ENCODE measurements around the gene IRGQ. TPM values are rescaled to one million over a fixed set of nuclear protein-coding genes. Genes with fewer than 3 reads are reported as not detected.

IRGQ gene
- total RNA-seq, 1 experiment from 2014 or later = 24.1 TPM

DNA sequence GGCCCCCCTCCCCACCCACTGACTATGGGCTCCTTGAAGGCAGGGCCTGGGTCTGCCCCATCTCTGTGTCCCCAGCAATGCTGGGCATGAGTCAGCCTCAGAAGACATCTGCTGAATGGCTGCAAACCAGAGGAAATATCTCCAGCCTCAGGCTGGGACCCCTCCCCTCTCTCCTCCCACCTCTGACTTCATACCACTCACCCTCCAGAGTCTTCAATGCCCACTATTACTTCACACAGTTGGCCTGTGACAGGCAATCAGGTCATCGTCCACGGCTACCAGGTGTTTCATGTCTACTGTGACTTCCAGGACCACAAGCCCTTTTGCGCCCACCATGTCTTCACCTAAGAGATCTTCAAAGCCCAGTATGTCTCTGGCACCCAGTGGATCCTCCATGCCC is 15.9 kb upstream of the IRGQ start, which contains the start of gene SRRM5:
SRRM5 (plus strand) TSS at position 301 of the 400 bp plus-strand sequence; CDS start at position 335, 34 bp downstream.
- WGBS (ENCODE audit: extremely low coverage, insufficient read length, low lambda C conversion rate) = no CpG with 5 or more reads among the region's 3 CpGs
- H4K5ac ChIP-seq (ENCODE audit: insufficient read length, low read depth, low read length) = no peak within 1 kb of the TSS
- no peaks in the 10 kb centered on the region for H3K9me3 ChIP-seq (ENCODE audit: control insufficient read depth, low read depth, low read length)
- H2BK120ac ChIP-seq (ENCODE audit: low read depth, low read length, poor library complexity, severe bottlenecking) = no peak within 1 kb of the TSS
- H3K27me3 ChIP-seq (ENCODE audit: insufficient read depth, low read length) = no peaks in the 10 kb centered on the region
- no peak within 1 kb of the TSS for H3K23ac ChIP-seq (ENCODE audit: insufficient read length, low read depth, low read length)
- H2BK15ac ChIP-seq (ENCODE audit: low read depth, low read length) = no peak within 1 kb of the TSS
- no peaks in the 10 kb centered on the region for H4K20me1 ChIP-seq (ENCODE audit: control insufficient read depth, insufficient read depth, insufficient read length)
- H3K27ac ChIP-seq (ENCODE audit: insufficient read length, low read depth, low read length) = no peak within 1 kb of the TSS
- H3K18ac ChIP-seq (ENCODE audit: insufficient read length, low read depth, low read length) = no peak within 1 kb of the TSS
- no peak for DNase-seq
- peaks cover 3% of the 10 kb centered on the region in 2 experiments; a peak in 4 of 5 replicates for H3K9me3 Mint-ChIP-seq
- peaks cover 7 to 8% of the 10 kb centered on the region in 2 experiments for H3K4me1 Mint-ChIP-seq
- no peak within 1 kb of the TSS for H2AK5ac ChIP-seq (ENCODE audit: insufficient read length, low read length)
- peak within 1 kb of the TSS in 2 of 3 experiments; percentile 36 to 89; a peak in 3 of 7 replicates for H3K27ac Mint-ChIP-seq
- peak within 1 kb of the TSS in 1 of 2 experiments; percentile 10; a peak in 1 of 5 replicates for H3K4me3 Mint-ChIP-seq
- H3K79me1 ChIP-seq (ENCODE audit: insufficient read depth, low read depth, low read length, poor library complexity, severe bottlenecking) = no peaks in the 10 kb centered on the region
- H3K4me1 ChIP-seq (ENCODE audit: insufficient read depth, low read length) = no peaks in the 10 kb centered on the region
- H3K36me3 Mint-ChIP-seq (ENCODE audit: insufficient read depth in 1 of 3, low read depth in 3 of 3) = peaks cover 33 to 44% (median 42%) of the 10 kb centered on the region in 3 experiments
- H3K56ac ChIP-seq (ENCODE audit: insufficient read length, low read depth, low read length) = no peak within 1 kb of the TSS
- no peak within 1 kb of the TSS for H2AFZ ChIP-seq (ENCODE audit: low read length)
- no peaks in the 10 kb centered on the region; the same call in 1 of the 2 replicates for H3K27me3 Mint-ChIP-seq (ENCODE audit: low read depth)
- H3K79me2 ChIP-seq (ENCODE audit: insufficient read depth, low read length) = no peaks in the 10 kb centered on the region
- TF ChIP-seq, protein P1, sequence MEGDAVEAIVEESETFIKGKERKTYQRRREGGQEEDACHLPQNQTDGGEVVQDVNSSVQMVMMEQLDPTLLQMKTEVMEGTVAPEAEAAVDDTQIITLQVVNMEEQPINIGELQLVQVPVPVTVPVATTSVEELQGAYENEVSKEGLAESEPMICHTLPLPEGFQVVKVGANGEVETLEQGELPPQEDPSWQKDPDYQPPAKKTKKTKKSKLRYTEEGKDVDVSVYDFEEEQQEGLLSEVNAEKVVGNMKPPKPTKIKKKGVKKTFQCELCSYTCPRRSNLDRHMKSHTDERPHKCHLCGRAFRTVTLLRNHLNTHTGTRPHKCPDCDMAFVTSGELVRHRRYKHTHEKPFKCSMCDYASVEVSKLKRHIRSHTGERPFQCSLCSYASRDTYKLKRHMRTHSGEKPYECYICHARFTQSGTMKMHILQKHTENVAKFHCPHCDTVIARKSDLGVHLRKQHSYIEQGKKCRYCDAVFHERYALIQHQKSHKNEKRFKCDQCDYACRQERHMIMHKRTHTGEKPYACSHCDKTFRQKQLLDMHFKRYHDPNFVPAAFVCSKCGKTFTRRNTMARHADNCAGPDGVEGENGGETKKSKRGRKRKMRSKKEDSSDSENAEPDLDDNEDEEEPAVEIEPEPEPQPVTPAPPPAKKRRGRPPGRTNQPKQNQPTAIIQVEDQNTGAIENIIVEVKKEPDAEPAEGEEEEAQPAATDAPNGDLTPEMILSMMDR (conservative IDR thresholded peaks at IDR 0.05) = no peak
- no peak within 1 kb of the TSS; the same call in 1 of the 2 replicates for H3K14ac ChIP-seq (ENCODE audit: insufficient read depth, low read length)
- H3K9ac ChIP-seq (ENCODE audit: extremely low read depth, insufficient read length, low read length) = no peak within 1 kb of the TSS
- H4K8ac ChIP-seq (replicated peaks; ENCODE audit: insufficient read length, low read depth, low read length) = no peak within 1 kb of the TSS
- H2BK12ac ChIP-seq (ENCODE audit: insufficient read length, low read depth, low read length) = no peak within 1 kb of the TSS
- no peak within 1 kb of the TSS for H4K91ac ChIP-seq (ENCODE audit: insufficient read length, low read depth, low read length)
- H3K23me2 ChIP-seq (ENCODE audit: insufficient read length, low read depth, low read length, poor library complexity, severe bottlenecking) = no peaks in the 10 kb centered on the region
- H3T11ph ChIP-seq (ENCODE audit: low read length) = no peak within 1 kb of the TSS
- no peak within 1 kb of the TSS for H2BK5ac ChIP-seq (ENCODE audit: insufficient read length, low read length)
- H2BK20ac ChIP-seq (ENCODE audit: low read depth, low read length, poor library complexity, severe bottlenecking) = no peak within 1 kb of the TSS
- H3K4me2 ChIP-seq (ENCODE audit: insufficient read depth, insufficient read length, low read length) = no peak within 1 kb of the TSS
- H3K4ac ChIP-seq (ENCODE audit: low read depth, low read length) = no peak within 1 kb of the TSS
